GM21381 (cell line): ENCODE data around the gene RABGAP1L.

Source experiments
- ATAC-seq: cut with Tn5 transposase; IDR thresholded peaks from one replicate; pipeline ENCODE4 v1.9.1; 2021; ENCODE audit warnings: mild to moderate bottlenecking, moderate library complexity; ENCODE audit not compliant: unreplicated experiment

RABGAP1L gene

GRCh38 chr1:174197088-174197487 lies 37.8 kb downstream of the RABGAP1L start:
- ATAC-seq = no peak

- ATAC-seq = no peak
Measured at GRCh38 chr1:174197547-174197946, 38.2 kb downstream of the RABGAP1L start.

DNA sequence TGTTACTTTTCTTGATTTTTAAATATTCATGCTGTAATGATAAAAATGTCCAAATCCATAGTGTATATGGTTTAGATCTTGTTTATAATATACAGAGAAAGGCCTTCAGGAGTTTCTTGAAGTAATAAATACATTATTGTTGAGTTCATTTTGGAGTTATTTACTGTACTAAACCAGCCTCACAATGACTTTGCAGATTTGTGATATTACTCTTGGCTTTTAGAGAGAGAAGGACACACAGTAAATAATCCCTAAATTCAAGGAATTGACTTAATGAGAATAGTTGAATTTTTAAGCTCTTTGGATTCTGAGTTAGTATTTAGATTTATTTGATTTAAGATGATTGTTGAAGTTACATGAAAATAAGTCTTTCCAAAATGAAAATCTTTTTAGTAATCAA lies 38.9 kb downstream of the RABGAP1L start:
- no peak for ATAC-seq

DNA sequence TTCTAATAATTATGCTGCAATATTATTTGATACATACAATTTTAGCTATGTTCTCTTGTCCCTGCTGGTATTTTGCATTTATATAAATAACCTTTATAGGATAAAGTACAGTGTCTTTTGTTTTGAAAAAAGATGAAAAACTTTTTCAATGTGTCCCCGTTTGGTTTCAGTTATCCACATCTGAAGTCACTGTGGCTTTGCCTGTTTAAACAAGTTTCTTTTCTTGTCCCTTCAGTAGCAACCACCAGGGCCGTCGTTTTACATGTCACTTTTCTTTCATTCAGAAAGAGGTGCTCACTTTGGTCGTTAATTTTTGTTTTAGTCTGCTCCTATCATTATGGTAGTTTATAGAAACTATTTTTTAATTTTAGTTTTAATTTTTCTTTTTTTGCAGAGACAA lies 41.4 kb downstream of the RABGAP1L start:
- ATAC-seq = no peak

GRCh38 chr1:174204697-174205308 lies 45.5 kb downstream of the RABGAP1L start:
- ATAC-seq = no peak

DNA sequence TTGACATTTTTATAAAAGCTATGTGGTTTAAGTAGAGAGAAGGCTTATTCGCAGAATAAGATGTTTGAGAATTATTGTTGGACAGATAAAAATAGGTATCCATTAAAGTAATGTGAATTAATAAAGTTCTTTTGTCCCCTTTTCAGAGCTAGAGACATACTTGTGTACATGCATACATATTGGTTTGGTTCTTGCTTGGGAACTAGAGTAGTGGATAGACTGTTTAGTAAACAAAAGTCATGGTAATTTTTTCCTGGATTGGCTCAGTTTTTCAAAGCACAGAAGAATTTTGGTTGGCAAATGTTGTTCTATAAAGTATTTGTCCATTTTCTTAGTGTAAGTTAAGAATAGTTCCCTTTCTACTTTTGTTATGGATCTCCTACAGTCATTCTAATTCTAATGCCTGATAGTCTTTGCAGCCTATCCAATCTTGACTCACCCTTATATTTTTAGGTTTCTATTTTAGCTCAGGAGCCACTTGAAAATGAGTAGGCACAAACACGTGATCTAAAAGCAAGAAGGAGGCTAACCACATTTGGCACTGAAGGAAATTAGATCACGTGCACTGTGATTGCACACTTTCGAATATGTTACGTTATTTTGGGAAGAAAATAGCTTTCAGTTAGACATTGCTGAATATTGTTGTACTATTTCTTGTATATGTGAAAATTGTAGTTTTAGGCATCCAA lies 47.0 kb downstream of the RABGAP1L start:
- no peak for ATAC-seq

GRCh38 chr1:174209347-174210187 lies 50.2 kb downstream of the RABGAP1L start:
- ATAC-seq = peak; percentile 78

- no peak for ATAC-seq
Measured at GRCh38 chr1:174211486-174211885, 52.2 kb downstream of the RABGAP1L start.

- ATAC-seq = no peak
Measured at GRCh38 chr1:174215766-174216165, 56.4 kb downstream of the RABGAP1L start.

DNA sequence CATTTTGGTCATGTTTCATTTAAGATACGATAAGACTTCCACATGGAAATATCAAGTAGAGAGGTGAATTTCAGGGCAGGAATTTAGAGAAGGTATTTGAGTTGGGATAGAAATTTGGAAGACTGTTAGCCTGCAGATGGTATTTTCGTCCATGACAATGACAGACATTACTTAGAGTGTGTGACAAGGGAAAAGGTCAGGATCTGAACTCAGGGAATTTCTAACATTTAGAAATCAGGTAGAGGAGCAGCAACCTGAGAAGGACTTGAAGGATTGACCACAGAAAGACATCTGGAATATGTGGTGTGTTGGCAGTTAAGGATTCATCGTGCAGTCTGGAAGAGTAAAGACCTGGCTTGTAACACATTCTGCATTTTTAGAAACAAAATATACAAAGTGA lies 57.9 kb downstream of the RABGAP1L start:
- no peak for ATAC-seq

- ATAC-seq = no peak
Measured at GRCh38 chr1:174217787-174218574, 58.7 kb downstream of the RABGAP1L start.

DNA sequence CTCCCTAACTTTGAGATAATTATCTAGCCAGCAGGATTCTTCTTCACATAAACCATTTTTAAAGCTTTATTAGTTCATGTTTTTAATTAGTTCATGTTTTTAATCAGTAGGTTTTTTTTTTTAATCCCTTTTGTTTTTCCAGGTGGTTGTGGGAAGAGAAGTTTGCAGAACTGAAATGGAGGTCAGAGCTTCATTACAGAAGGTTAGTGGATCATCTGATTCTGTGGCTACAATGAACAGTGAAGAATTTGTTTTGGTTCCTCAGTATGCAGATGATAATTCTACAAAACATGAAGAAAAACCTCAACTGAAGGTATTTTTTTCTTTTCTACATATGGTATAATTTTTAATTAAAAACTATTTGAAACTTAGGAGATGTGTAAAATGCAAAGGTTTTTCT lies 59.7 kb downstream of the RABGAP1L start:
- ATAC-seq = no peak

- no peak for ATAC-seq
Measured at GRCh38 chr1:174219606-174220370, 60.5 kb downstream of the RABGAP1L start.

- no peak for ATAC-seq
Measured at GRCh38 chr1:174221681-174222080, 62.4 kb downstream of the RABGAP1L start.

DNA sequence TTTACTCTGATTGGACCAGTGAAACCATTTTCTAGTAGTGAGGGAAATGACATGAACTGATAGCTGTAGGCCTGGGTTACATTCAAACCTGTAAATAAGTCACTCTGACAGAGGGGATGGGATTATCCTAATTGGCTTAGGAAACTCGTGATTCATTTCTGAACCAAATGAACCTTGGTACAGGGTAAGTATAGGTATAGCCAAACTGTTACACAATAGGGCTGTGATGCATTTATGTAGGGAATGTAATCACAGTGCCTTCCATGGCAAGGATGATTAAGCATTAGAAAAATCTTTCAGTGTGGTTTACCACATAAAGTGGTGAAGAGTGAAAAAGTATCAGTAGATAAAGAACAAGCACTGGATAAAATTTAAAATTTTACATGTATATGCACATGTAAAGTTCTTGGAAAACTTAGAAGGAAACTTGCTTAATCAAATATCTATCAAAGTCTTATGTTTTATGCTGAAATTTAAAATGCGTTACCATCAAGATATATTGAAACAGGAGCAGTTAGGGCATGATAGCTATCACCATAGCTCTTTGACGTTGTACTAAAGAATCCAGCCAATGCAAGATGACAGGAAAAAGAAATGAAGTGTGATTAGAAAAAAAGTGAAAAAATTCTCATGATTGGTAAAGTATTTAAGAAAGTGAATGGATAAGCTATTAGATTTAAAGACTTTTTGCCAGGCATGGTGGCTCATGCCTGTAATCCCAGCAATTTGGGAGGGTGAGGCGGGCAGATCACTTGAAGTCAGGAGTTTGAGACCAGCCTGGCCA lies 63.0 kb downstream of the RABGAP1L start:
- ATAC-seq = no peak

DNA sequence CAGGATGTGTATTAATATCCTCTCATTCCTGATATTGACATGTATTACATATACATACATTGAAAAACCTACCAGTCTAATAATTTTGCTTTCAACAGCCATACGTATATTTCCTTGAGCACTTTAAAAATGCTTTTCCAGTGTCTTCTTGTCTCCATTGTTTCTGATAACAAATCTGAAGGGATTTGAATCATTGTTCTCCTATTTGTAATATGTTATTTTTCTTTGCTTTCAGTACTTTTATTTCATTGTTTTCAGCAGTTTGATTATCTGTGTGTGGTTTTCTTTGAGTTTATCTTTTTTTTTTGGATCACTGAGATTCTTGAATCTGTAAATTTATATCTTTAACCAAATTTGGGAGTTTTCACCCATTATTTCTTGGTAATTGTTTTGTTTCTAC lies 65.3 kb downstream of the RABGAP1L start:
- no peak for ATAC-seq

- peak; percentile 76 for ATAC-seq
Measured at GRCh38 chr1:174225499-174226204, 66.3 kb downstream of the RABGAP1L start.

DNA sequence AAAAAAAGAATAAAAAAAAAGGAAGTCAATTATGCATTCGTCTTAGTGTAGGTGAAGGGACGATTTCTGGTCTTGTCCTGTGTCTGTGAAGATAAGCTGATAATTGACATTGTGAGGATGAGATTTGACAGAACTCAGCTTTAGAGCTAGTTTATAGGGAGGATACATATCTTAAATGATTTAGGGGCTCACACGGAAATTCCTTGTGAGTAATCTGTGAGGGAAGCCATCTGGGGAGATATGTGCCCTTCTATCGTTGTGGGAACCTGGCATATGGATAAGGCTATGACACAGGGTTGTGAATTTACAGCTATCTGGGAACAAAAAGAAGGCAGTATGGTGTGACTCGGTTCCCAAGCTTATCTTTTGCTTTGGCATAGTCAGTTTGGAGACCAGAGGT lies 71.1 kb downstream of the RABGAP1L start:
- no peak for ATAC-seq

DNA sequence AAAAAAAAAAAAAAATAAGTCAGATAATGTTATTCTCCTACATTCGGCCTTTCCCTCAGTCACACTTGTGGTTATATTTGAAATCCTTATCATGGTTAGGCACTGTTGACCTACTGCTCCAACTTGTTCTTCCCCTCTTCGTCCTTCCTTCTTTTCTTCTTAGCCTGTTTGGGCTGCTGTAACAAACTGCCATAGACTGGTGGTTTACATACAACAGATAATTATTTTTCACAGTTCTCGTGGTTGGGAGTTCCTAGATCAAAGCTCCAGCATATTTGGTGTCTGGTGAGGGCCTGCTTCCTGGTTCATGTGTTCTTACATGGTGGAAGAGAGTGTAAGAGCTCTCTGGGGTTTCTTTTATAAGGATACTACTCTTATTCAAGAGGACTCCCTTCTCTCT lies 73.4 kb downstream of the RABGAP1L start:
- no peak for ATAC-seq
